Tibial nerve (tissue), 4 donors: ENCODE measurements around the gene MAN2B1. TPM values are rescaled to one million over a fixed set of nuclear protein-coding genes. Genes with fewer than 3 reads are reported as not detected.

Source experiments
- DNase-seq, 2 donors: peaks; one replicate each; pipeline ENCODE4 v3.0.0-alpha.2; 2019; ENCODE audit warnings: low spot score in 2 of 2
- H3K27ac ChIP-seq, 4 donors: fragments of 200-600 bp; sonication (generic) in 3 of 4; one replicate each; pipeline ENCODE4 v1.5.1; 2017 to 2019; ENCODE audit warnings: mild to moderate bottlenecking in 1 of 4
- H3K27me3 ChIP-seq, 2 donors: fragments of 200-600 bp; sonication (generic) in 1 of 2; one replicate each; pipeline versions ENCODE4 v1.5.1 to v1.6.0; 2017 to 2019
- H3K36me3 ChIP-seq, 3 donors: fragments of 200-600 bp; sonication (generic); one replicate each; pipeline ENCODE4 v1.5.1; 2018 to 2019
- H3K4me1 ChIP-seq, 4 donors: fragments of 200-600 bp; sonication (generic) in 3 of 4; one replicate each; pipeline ENCODE4 v1.5.1; 2017 to 2019
- H3K4me3 ChIP-seq, 4 donors: fragments of 200-600 bp; sonication (generic) in 3 of 4; one replicate each; pipeline ENCODE4 v1.5.1; 2017 to 2019; ENCODE audit warnings: mild to moderate bottlenecking in 1 of 4, moderate library complexity in 1 of 4
- H3K9me3 ChIP-seq, 4 donors: fragments of 200-600 bp; sonication (generic) in 3 of 4; one replicate each; pipeline ENCODE4 v1.5.1; 2017 to 2019
- EP300 ChIP-seq, 2 donors: sonication (generic); formaldehyde crosslinking; IDR thresholded peaks; one replicate each; pipeline ENCODE4 v1.6.1; 2017; ENCODE audit warnings: antibody characterized with exemption in 2 of 2, mild to moderate bottlenecking in 1 of 2
- POLR2A ChIP-seq, 2 donors: fragments of 450-650 bp; IDR thresholded peaks; one replicate each; pipeline ENCODE4 v1.6.1; 2017; ENCODE audit warnings: antibody characterized with exemption in 2 of 2, mild to moderate bottlenecking in 2 of 2, moderate library complexity in 2 of 2
- WGBS, 2 donors: methylation state at CpG; one replicate each; pipeline ENCODE4 v1.1.5; 2018; 5-methylcytosine and 5-hydroxymethylcytosine counted together
- total RNA-seq, 4 donors: library from RNA; depleted of rRNA; stranded (reverse); fragments of >200 nt; gene quantifications; one replicate each; pipeline ENCODE4 v1.1.0, GENCODE V29; 2016
- TF ChIP-seq, protein P1 (sequence below), 5 experiments: fragments of 200-600 bp in 3 of 5; fragments of 450-650 bp in 2 of 5; sonication (generic) in 3 of 5; IDR thresholded peaks; one replicate each; pipeline ENCODE4 v1.5.1; 2016 to 2019; ENCODE audit warnings: antibody characterized with exemption in 5 of 5, mild to moderate bottlenecking in 3 of 5, moderate library complexity in 2 of 5

Gene MAN2B1
- total RNA-seq, 4 donors from 2014 or later: 48.5 to 89.4 (median 58.5) TPM

DNA sequence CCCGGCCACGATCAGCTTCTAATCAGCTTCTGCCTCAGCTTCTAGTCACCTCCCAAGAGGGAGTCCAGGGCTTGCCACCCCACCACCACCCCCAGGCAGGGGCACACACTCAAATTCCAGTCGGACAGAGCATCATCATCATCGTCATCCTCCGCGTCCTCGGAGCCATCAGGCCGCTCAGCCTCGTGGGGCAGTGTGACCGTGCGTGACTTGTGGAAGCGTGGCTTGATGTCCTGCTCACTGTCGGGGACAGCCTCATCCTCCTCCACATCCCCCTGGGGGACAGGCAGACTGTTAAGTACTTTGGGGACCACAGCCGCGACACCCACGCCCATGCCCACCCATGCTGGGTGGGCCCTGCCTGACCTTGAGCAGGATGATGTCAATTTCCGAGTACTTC is 44.6 kb upstream of the MAN2B1 start:
- Histone ChIP-seq H3K9me3 (no peaks in the 10 kb centered on the region), H3K36me3 (peaks cover 8 to 97% (median 39%) of the 10 kb centered on the region in 3 donors), H3K4me1 (no peaks in the 10 kb centered on the region), H3K27ac (no peak overlapping the region), H3K27me3 (no peaks in the 10 kb centered on the region), H3K4me3 (no peak overlapping the region)
- TF ChIP-seq, protein P1, sequence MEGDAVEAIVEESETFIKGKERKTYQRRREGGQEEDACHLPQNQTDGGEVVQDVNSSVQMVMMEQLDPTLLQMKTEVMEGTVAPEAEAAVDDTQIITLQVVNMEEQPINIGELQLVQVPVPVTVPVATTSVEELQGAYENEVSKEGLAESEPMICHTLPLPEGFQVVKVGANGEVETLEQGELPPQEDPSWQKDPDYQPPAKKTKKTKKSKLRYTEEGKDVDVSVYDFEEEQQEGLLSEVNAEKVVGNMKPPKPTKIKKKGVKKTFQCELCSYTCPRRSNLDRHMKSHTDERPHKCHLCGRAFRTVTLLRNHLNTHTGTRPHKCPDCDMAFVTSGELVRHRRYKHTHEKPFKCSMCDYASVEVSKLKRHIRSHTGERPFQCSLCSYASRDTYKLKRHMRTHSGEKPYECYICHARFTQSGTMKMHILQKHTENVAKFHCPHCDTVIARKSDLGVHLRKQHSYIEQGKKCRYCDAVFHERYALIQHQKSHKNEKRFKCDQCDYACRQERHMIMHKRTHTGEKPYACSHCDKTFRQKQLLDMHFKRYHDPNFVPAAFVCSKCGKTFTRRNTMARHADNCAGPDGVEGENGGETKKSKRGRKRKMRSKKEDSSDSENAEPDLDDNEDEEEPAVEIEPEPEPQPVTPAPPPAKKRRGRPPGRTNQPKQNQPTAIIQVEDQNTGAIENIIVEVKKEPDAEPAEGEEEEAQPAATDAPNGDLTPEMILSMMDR (IDR thresholded peaks at IDR 0.05): no peak
- TF ChIP-seq EP300 (IDR thresholded peaks at IDR 0.05) (no peak), POLR2A (IDR thresholded peaks at IDR 0.05) (no peak)
- no peak for DNase-seq
- WGBS, 2 donors: 95% methylated on average over 13 to 17 of the region's 17 CpGs

DNA sequence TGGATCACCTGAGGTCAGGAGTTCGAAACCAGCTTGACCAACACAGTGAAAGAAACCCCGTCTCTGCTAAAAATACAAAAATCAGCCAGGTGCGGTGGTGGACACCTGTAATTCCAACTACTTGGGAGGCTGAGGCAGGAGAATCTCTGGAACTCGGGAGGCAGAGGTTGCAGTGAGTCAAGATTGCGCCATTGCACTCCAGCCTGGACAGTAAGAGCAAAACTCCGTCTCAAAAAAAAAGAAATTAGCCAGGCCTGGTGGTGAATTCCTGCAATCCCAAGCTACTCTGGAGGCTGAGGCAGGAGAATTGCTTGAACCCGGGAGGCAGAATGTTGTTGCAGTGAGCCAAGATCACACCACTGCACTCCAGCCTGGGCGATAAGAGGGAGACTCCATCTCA is 42.1 kb upstream of the MAN2B1 start:
- no peak overlapping the region for H3K27ac ChIP-seq
- no peak for DNase-seq
- peaks cover 0 to 97% (median 42%) of the 10 kb centered on the region in 3 donors for H3K36me3 ChIP-seq
- TF ChIP-seq POLR2A (IDR thresholded peaks at IDR 0.05): no peak
- TF ChIP-seq, protein P1 (IDR thresholded peaks at IDR 0.05): no peak
- no peak for TF ChIP-seq EP300 (IDR thresholded peaks at IDR 0.05)
- H3K4me1 ChIP-seq: no peaks in the 10 kb centered on the region
- H3K4me3 ChIP-seq: no peak overlapping the region
- no peaks in the 10 kb centered on the region for H3K9me3 ChIP-seq
- no peaks in the 10 kb centered on the region for H3K27me3 ChIP-seq
- WGBS, 2 donors: 93 to 98% methylated on average over 8 of the region's 8 CpGs

DNA sequence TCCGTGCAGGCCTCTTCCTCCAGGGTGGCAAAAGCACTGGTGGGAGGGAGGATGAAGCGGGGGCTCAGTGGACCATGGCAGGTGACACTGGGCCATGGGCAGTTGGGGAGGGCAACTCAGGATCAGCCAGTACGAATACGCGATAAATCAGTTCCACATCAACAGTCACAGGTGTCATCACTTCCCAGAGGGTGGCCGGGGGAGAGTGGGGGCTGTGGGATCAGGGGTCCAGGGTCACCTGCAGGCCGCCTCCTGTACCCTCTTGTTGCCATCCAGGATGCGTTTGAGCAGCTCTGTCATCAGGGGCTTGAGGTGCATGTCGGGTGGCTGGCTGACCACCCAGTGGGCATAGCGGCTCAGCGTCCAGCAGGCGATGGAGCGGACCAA is 39.8 kb upstream of the MAN2B1 start:
- Histone ChIP-seq H3K4me1 (no peaks in the 10 kb centered on the region), H3K9me3 (no peaks in the 10 kb centered on the region), H3K36me3 (peaks cover 0 to 100% (median 41%) of the 10 kb centered on the region in 3 donors), H3K27me3 (no peaks in the 10 kb centered on the region), H3K4me3 (no peak overlapping the region), H3K27ac (no peak overlapping the region)
- 87 to 91% methylated on average over 13 of the region's 13 CpGs for WGBS, 2 donors
- TF ChIP-seq, protein P1 (IDR thresholded peaks at IDR 0.05): no peak
- TF ChIP-seq EP300 (IDR thresholded peaks at IDR 0.05) (no peak), POLR2A (IDR thresholded peaks at IDR 0.05) (no peak)
- DNase-seq: no peak

DNA sequence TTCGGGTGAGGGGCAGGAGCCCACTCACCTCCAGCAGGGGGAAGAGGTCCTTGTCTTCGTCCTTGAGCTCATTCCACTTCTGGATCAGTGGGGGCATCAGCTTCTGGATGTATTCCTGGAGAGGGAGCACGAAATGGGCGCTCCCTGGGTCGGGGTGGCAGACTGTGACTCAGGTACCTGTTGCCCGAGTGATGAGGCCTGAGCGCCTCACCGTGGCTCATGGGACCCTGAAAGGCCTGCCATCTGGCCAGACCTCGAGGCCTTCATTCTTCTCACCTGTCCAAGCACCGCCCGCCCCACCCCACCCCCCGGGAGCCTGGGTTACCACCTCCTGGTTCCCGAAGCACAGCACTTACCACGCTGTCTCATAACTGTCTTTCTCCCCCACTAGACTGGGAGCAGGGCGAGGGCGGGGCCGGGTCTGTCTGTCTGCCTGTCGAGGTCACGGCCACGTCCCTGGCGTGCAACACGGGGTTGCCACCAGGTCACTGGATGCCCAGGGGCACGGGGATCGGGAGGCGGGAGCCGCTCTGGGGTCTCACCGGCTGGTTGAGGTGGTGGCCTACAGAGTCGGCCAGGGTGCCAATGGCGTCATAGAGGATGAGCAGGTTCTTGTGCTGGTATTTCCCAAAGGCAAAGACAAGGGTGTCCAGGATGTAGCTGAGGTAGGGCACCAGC is 39.3 kb upstream of the MAN2B1 start:
- no peaks in the 10 kb centered on the region for H3K4me1 ChIP-seq
- WGBS, 2 donors: 91% methylated on average over 25 to 29 of the region's 29 CpGs
- no peaks in the 10 kb centered on the region for H3K9me3 ChIP-seq
- peaks cover 0 to 100% (median 41%) of the 10 kb centered on the region in 3 donors for H3K36me3 ChIP-seq
- TF ChIP-seq, protein P1 (IDR thresholded peaks at IDR 0.05): no peak
- TF ChIP-seq POLR2A (IDR thresholded peaks at IDR 0.05) (no peak), EP300 (IDR thresholded peaks at IDR 0.05) (no peak)
- no peak for DNase-seq
- H3K27ac ChIP-seq: no peak overlapping the region
- H3K4me3 ChIP-seq: no peak overlapping the region
- no peaks in the 10 kb centered on the region for H3K27me3 ChIP-seq

DNA sequence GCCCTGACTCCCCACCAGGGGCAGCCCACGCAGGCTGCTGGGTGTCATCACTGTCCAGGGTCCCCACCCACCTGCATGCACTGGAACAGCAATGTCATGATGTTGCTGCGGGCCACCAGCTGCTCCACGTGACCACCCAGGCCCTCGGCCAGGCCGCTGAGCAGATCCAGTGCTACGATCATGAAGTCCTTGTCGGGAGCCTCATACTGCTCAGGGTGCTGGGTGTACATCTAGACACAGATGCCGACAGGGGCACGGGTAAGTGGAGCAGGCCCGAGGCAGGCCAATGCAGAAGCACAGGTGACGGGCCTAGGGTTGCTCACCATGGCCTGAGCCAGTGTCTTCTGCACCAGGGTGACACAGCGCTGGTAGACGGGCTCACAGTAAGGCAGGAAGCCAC is 38.6 kb upstream of the MAN2B1 start:
- no peaks in the 10 kb centered on the region for H3K27me3 ChIP-seq
- DNase-seq: no peak
- WGBS, 2 donors: 97% methylated on average over 7 to 12 of the region's 13 CpGs
- no peak overlapping the region for H3K27ac ChIP-seq
- no peak for TF ChIP-seq POLR2A (IDR thresholded peaks at IDR 0.05)
- TF ChIP-seq, protein P1 (IDR thresholded peaks at IDR 0.05): no peak
- no peak for TF ChIP-seq EP300 (IDR thresholded peaks at IDR 0.05)
- peaks cover 0 to 100% (median 39%) of the 10 kb centered on the region in 3 donors for H3K36me3 ChIP-seq
- no peak overlapping the region for H3K4me3 ChIP-seq
- no peaks in the 10 kb centered on the region for H3K4me1 ChIP-seq
- H3K9me3 ChIP-seq: no peaks in the 10 kb centered on the region
